Left colon (tissue), 2 donors: Measurements from ENCODE around the gene FAM13A. TPM values are rescaled to one million over a fixed set of nuclear protein-coding genes. Genes with fewer than 3 reads are reported as not detected.

Source experiments
- ATAC-seq: fragments of 200-7000 bp; cut with Tn5 transposase; one replicate; pipeline ENCODE4 v1.9.1; 2020; ENCODE audit warnings: mild to moderate bottlenecking, moderate library complexity
- DNase-seq, 2 donors: peaks; one replicate each; pipeline ENCODE4 v3.0.0-alpha.2; 2020
- intact Hi-C, 2 donors: fragments of 100-400 bp; cut with DNase I in 1 of 2; cut with micrococcal nuclease in 1 of 2; formaldehyde crosslinking; loops; one replicate each; pipeline versions ENCODE4 v1.11.2 to v1.14.0; 2022; cut with DNase I, micrococcal nuclease
- total RNA-seq, 2 donors: library from RNA; stranded (reverse); fragmentation: NEBNext Ultra II Directional; extraction: Animal tissue kit (Norgen Biotek cat#: 25700); gene quantifications; one replicate each; pipeline ENCODE4 v1.2.1, GENCODE V29; 2021
- donor health status: DM: no; HTN: no; CAD: no.
- donor health status: DM: yes; HTN: yes; CAD: no.

Gene FAM13A
- total RNA-seq, 2 donors from 2014 or later = 34.3 to 80.3 TPM

DNA sequence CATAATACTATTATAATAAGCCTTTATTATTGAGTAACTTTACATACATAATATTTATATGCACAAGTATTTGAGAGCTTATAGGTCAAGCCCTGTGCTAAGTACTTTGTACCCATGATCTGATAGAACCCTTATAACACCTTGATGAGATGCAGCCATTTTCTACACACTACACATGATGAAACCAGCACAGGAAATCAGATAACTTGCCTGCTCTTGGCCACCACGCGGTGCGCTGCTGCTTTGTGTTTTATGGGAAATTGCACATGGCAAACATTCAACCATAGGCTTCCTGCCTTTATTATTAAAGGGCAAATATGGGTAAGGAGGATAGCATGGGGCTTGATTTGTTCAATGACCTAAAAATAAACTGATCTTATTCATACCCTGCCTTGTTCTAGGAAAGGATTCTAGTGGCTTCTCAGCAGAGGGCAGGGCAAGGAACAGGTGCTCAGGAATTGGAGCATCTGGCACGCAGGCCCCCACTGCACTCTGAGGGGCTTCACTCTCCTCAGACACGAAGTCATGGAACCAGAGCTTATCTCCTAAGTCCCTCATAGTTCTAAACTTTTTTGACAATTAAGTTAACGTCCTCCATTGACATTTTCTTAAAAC is 327.7 kb downstream of the FAM13A start:
- DNase-seq (no peak), ATAC-seq (no peak)
- intact Hi-C loops = no loop called here

DNA sequence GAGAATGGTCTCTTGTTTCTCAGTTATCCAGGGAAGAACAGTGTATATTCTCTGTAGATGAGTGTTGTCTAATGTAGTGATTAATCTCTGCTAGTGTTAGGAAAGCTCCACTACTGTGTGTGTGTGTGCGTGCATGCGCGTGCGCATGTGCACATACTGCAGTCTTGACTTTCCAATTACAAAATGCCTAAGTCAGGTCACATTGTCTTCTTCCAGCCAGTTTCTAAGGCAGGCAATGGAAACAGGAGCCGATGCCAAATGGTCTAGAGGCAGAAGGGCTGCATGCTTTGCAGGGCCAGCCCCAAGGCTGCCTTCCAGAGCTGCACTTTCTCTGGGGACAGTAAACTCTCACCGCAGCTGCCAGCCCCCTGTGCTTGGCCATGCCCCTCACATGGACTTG is 328.8 kb downstream of the FAM13A start:
- no peak for DNase-seq
- no peak for ATAC-seq
- intact Hi-C loops = no loop called here

DNA sequence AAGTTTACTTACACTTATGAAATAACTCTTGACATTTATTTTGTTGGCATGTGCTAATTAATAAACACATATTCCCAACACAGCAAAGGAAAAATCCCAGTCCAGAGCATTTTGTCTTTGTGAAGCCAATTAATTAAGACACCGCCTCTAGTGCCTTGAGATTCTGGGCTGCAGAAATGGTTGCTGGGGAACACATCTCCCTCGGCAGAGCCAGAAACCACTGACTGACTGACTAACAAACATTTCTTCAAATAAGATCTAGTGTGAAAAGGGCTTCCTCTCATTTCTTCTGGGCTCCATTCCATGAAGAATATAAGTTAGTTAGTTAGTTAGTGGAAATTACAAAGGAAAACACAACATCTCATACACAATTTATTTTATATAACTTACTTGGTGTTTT is 331.0 kb downstream of the FAM13A start:
- ATAC-seq (no peak), DNase-seq (no peak)
- intact Hi-C loops = no loop called here

DNA sequence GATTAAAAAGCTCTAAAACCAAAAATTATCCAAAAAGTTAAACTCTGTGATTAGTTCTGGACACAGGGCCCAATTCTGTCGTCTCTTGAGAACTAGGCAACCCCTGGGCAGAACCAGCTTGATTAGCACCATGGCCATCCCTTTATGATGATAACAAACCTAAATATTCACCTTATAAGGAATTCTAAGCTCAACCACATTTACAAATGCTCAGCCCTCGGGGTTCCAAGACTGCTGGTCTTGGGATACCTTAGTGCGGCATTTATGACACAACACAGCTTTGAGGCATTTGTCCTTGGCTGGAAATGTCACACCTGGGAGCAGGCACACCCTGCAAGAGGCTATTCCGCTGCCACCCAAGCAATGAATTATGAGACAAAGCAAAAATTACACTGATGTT is 331.8 kb downstream of the FAM13A start:
- intact Hi-C loops = no loop called here
- DNase-seq (no peak), ATAC-seq (no peak)

DNA sequence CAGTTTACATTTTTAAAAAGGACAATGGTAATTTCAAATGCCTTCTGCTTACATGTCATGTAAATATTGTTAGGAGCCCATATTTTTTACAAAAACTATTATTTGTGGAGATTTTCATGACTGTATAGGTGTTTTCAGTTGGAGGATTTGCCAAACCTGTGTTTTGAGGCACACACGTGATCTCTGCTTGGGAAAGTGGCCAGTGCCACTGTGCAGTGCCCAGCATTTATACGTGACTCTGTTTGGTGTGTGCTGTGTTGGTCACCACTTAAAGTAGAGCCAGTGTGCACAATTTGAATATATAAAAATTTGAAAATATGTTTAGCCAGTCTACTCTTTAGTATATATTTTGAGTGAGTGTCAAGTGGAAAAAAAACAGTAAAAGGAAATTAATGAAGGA is 332.6 kb downstream of the FAM13A start:
- DNase-seq (no peak), ATAC-seq (no peak)
- intact Hi-C loops = no loop called here

DNA sequence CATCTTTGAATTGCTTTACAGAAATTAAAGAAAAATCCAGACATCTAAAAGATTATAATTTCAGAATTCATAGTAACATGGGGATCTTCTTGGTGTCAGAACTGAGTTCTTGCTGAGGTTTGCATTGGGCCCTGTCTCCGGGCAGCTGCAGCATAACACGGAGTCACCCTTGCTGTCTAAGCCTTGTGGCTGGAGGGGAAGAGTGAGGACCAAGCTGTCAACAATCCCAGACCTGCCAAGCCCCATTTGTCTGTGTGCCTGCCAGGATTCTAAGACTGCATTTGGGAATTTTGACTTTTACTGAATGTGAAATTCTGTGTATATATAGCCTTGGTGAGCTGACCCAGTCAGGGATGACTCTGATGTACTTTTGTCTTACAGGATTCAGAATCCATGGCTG is 334.2 kb downstream of the FAM13A start:
- intact Hi-C loops = no loop called here
- ATAC-seq (no peak), DNase-seq (no peak)

DNA sequence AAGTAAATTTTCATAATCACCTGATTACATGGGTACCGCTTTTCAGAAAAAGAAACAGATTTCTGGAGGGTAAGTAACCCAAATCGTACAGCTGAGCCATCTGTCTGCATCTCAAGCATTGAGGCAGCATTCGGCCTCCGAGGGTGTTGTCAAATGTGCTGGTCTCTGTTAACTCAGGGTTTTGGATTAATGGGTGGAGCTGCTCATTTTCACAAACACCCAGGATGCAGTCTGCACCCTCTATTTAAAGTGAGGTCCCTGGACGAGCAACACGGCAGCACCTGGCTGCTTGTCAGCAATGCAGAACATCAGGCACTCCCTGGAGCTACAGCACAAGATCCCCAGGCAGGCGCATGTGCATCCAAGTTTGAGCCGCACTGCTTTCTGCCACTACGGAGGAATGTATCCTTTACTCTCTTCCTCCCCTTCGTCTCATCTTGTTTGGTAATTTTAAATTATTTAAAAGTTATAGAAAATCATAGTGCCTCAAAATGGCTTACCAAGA is 334.7 kb downstream of the FAM13A start:
- no peak for ATAC-seq
- intact Hi-C loops = no loop called here
- DNase-seq = no peak

DNA sequence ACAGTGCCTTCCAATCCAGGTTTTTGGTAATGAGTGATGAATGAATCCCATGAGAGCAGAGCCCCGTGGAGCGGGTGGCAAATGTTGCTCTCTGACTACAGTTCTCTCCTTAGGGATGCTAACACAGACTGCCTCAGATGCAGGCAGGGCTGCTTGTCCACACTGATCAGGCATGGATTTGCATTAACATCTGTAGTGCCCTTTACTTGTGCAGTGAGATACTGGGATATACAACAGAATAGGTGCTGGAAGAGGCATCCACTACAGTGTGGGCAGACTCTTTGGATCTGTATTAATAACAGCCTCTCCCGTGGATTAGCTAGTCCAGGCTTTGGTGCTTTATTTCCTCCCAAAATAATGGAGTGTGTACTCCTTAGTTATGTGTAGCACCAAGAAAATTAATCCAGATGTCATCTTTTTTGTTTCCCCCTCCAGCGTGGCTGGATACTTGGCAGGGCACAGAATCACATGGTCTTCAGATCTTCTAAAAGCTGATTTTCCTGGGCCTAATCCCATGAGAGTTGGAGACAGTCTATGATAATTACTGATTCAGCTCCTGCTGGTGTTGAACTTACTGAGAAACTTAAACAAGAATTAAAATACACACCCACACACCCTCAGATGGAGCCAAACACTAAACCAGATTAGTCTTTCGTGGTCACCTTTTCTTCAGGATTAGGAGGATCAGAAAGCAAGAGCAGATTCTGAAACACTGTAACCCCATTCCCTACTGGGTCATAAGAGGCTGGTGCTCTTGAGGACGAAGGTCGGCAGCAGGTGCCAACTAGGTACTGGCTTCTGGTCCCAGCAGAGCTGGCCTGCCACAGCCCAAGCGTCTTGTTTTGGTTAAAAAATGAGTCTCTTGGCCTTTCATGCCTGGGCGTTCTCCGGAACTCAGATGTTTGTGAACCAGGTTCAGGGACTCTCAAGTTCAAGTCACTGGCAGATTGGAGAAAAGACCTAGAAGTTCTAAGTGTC is 336.2 kb downstream of the FAM13A start:
- DNase-seq (no peak), ATAC-seq (peak; percentile 20)
- intact Hi-C loops = no loop called here

DNA sequence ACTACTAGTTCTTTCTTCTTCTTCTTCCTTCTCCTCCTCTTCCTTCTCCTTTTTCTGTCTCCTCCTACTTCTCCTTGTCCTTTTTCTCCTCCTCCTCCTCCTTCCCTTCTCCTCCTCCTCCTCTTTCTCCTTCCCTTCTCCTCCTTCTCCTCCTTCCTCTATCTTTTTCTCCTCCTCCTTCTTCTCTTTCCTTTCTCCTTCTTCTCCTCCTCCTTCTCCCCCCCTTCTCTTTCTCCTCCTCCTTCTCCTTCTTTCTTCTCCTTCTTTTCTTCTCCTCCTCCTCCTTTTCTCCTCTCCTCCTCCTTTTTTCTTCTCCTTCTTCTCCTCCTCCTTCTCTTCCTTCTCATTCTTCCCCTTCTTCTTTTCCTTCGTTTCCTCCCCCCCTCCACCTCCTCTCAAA is 337.6 kb downstream of the FAM13A start:
- ATAC-seq (no peak), DNase-seq (no peak)
- intact Hi-C loops = no loop called here

DNA sequence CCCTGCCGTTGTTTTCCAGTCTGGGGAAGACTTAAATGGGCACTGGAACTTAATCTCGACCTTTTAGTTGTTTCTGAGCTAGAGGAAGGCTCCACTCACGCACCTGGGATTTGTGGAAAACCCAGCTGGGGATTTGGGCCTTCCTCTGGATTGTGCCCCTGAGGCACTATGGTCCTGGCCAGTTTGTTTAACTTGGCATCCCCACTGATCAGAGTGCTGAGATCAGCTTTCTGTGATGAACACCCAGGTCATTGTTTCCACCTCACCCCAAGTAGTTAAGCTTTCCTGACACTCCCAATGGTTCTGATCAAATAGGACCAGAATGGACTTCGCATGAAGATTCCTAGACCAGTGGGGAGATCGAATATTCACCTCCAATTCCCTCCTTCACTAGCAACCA is 338.9 kb downstream of the FAM13A start:
- intact Hi-C loops = no loop called here
- DNase-seq (no peak), ATAC-seq (no peak)

DNA sequence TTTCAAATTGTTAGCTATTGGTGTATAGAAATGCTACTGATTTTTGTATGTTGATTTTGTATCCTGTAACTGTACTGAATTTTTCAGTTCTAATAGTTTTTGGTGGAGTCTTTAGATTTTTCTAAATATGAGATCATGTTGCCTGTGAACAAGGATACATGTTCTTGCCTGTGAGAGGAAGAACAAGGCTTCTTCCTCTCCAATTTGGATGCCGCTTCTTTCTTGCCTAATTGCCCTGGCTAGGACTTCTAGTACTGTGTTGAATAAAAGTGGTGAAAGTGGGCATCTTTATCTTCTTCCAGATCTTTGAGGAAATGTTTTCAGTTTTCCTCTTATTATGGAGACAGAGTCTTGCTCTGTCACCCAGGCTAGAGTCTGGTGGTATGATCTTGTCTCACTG is 343.2 kb downstream of the FAM13A start:
- DNase-seq (no peak), ATAC-seq (no peak)
- intact Hi-C loops = no loop called here

DNA sequence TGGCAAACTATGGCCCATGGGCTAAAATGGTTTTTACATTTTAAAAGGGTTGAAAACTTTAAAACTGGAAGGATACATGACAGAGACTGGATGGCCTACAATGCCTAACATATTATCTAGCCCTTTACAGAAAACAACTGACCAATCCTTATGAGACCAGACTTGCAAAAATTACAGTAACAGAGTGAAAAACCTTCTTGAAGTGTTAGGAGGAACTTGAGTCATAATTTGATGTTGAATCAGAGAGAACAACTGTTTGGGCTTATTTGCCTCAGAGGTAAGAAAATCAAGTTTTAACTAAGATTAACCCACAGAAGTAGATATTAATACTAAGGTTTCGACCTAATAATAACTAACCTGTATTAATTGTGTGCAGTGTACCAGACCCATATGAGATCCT is 347.0 kb downstream of the FAM13A start:
- no peak for DNase-seq
- no peak for ATAC-seq
- intact Hi-C loops = loop anchor here in 1 of 2 donors (5.0 kb wide), 1 partner anchor 102 kb away; no protein-coding TSS in a partner anchor

DNA sequence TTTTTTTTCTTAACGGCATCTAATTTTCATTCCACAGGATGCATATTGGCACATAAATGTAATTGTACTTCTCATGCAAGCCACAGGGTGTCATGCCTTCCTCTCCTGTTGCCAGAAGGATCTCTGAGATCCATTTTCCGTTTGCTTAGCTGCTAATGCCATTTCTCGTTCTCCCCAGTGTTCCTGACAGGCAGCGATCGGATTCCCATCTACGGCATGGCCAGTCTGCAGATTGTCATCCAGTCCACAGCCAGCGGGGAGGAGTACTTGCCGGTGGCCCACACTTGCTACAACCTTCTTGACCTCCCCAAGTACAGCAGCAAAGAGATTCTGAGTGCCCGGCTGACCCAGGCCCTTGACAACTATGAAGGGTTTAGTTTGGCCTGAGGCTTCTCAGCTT is 350.4 kb downstream of the FAM13A start:
- intact Hi-C loops = loop anchor here in 1 of 2 donors (5.0 kb wide), 1 partner anchor 106 kb away; no protein-coding TSS in a partner anchor
- no peak for DNase-seq
- no peak for ATAC-seq

DNA sequence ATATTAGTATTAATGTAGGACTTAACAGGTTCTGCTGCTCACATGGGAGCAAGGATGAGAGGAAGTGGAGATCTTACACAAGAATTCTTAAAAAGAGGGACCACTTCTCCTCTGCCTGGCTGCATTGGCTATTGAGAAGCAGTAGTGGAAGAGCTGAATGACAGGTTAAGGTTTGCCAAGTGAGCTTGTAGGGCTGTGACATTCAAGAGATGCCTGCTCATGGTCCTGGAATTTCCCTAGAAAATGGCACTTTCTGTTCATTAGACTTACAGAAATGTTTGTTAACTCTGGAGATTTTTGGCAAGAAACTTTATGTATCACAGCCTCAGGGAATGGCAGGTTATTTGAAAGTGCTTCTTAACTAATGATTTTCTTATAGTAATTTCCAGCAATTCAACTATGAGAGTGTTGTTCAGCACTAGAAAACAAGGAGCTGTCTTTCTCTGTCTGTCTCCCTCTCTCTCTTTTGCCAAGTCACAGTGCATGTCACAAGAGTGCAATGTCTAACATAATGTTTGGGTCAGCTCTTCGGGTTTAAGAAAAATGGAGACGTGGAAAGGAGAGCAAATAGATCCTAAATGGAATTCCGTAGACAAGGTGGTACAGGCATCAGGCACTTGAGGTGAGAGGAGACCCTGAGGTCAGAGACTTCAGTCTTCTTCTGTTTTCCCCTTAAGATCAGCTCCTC is 351.0 kb downstream of the FAM13A start:
- intact Hi-C loops = loop anchor here in 1 of 2 donors (5.0 kb wide), 1 partner anchor 106 kb away; no protein-coding TSS in a partner anchor
- DNase-seq (no peak), ATAC-seq (no peak)

DNA sequence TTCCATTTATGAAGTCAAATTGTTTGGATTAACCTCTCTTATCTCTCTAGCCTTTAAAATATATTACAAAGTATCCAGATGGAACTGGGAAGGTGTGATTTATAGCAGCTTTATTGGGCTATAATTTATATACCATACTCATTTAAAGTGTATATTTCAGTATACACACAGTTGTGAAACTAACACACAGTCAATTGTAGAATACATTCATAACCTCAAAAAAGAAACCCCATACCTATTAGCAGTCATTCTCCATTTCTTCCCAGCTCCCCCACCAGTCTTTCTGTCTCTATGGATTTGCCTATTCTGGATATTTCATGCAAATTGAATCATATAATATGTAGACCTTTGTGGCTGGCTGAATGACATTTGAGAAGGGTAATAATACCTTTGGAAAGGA is 351.8 kb downstream of the FAM13A start:
- ATAC-seq = no peak
- intact Hi-C loops = loop anchor here in 1 of 2 donors (5.0 kb wide), 1 partner anchor 107 kb away; no protein-coding TSS in a partner anchor
- no peak for DNase-seq

DNA sequence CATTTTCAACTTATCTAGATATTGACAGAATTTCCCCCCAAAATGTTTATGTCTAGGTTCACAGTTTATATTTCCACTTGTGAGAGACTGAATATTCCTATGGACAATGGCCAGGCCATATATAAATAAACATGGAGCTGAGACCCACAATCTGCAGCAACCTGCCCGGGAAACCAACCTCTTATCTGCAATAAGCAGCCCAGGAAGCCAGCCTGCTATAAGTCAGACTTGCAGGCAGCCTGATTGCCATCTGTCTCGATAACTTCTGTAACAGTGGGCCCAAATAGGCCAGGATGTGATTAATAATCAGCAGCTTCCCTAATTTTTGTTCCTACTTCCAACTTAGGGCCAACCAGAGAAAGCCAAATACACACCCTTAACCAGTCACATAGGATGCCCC is 354.2 kb downstream of the FAM13A start:
- no peak for ATAC-seq
- no peak for DNase-seq
- intact Hi-C loops = loop anchor here in 1 of 2 donors (5.0 kb wide), 1 partner anchor 300 kb away; no protein-coding TSS in a partner anchor

DNA sequence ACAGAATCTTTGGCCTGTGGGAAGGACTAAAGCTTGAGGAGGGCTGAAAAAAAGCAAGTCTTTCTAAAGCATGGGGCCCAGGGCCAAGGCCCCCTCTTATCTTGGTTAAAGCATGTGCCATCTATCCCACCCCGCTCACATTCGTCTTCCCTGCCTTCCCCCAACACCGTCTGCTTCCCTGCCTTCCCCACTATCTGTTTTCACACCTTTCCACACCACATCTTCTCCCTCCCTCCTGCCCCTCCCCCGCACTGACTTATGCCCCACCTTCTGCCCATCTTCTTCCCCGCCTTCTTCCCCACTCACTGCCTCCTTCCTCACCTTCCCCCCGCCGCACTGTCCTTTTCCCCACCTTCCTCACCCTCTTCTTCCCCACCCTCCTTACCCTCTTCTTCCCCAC is 358.5 kb downstream of the FAM13A start:
- DNase-seq (peak in 1 of 2 donors; percentile 15), ATAC-seq (no peak)
- intact Hi-C loops = no loop called here

DNA sequence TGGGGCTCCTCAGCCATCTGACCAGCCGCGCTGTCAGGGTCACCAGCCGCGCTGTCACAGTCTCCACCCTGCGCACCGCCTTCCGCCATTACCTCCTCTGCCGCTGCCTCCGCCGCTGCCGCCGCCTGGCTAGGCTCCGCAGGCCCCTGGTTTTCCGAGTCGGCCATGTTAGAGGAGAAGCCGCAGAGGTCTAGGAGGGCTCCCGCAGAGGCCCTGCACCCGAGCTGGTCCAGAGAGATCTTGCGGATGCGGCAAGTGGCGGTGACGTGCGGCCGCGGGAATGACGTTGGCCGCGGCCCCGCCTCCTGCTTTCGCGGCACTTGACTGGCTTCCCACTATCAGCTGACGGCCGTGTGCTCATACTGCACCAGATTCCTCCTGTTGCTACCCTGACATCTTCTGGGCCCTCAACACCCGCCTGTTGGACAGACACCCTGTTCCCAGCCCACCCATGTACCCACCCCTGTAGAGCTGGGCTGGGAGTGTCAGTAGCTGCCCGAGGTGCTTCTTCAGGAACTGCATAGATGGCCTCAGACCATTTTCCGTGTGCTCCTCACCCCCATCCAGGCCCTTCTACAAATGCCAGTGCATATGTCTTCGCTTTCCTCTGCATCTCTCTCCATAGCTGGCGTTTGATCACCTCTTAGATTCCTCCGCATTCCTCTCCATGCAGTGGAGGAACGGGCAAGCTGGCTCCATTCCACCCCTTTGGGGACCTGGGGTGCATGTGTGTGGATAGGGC is 359.2 kb downstream of the FAM13A start, which contains the start of gene NAP1L5:
Gene NAP1L5, minus strand, starts transcription at position 242 of the 742 bp plus-strand sequence. Its CDS starts 75 bp downstream, at position 167.
- peak; percentile 91 for ATAC-seq
- intact Hi-C loops = no loop called here
- DNase-seq = peak; percentile 55 to 67
